VCaP (cell line): ENCODE data around the gene SLMAP.

ENCODE experiments used
- H3K27ac ChIP-seq: fragments of 450-650 bp; 2 replicates; pipeline ENCODE4 v1.5.1; 2017
- TF ChIP-seq, protein P1 (sequence below): fragments of 450-650 bp; conservative IDR thresholded peaks from 2 replicates; pipeline ENCODE4 v1.5.1; 2017; ENCODE audit warnings: mild to moderate bottlenecking, moderate library complexity

Gene SLMAP

DNA sequence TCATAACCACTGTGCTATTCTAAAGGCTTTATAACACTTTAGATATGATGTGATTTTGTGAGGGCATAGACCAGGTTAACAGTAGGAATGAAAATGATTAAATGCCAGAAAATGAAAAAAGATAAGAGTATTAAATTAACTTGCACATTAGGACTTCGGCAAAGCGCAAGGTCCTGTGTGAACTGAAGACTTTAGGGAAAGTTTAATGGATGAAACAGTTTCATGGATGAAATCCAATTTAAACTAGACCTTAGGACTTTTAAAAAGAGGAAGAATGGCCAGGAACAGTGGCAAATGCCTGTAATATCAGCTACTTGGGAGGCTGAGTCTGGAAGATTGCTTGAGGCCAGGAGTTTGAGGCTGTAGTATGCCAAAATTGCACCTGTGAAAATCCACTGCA is 8.7 kb downstream of the SLMAP start:
- TF ChIP-seq, protein P1, sequence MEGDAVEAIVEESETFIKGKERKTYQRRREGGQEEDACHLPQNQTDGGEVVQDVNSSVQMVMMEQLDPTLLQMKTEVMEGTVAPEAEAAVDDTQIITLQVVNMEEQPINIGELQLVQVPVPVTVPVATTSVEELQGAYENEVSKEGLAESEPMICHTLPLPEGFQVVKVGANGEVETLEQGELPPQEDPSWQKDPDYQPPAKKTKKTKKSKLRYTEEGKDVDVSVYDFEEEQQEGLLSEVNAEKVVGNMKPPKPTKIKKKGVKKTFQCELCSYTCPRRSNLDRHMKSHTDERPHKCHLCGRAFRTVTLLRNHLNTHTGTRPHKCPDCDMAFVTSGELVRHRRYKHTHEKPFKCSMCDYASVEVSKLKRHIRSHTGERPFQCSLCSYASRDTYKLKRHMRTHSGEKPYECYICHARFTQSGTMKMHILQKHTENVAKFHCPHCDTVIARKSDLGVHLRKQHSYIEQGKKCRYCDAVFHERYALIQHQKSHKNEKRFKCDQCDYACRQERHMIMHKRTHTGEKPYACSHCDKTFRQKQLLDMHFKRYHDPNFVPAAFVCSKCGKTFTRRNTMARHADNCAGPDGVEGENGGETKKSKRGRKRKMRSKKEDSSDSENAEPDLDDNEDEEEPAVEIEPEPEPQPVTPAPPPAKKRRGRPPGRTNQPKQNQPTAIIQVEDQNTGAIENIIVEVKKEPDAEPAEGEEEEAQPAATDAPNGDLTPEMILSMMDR = no peak
- H3K27ac ChIP-seq = no peak overlapping the region

GRCh38 chr3:57768595-57768994 is 12.5 kb downstream of the SLMAP start:
- TF ChIP-seq, protein P1 = no peak
- no peak overlapping the region for H3K27ac ChIP-seq

DNA sequence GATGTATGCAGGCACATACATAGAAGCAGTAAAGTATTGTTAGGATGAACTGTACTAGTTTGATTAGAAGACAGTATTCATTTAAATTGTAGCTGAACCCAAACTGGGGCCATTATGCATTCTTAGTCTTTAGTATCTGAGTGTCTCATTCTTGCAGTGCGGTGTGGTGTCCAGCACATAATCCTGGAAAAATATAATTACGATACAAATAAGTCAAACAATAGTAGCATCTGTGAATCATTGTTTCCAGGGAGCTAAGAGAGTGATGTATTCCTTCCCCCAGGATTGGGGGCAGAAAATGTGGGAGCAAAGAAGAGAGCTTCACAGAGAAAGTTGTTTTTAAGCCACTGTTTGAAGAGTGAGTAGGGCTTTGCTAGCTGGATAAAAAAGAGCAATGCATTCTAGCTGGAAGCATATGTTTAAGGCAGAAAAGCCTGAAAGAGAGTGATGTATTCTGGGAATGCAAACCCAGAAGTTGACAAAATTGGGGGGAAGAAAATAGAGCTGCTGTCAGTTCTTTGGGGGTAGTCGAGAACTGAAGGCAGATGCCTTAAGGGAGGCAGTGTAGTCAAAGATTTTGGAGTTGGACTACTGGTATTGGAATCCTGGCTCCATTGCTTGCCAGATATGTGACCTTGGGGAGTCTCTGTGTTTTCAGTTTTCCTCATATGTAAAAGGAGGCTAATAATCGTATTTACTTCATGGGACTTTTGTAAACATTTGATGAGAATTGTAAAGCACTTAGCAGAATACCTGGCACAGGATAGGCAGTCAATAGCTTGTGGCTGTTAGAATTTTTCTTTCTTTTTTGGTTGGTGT is 14.1 kb downstream of the SLMAP start:
- no peak overlapping the region for H3K27ac ChIP-seq

DNA sequence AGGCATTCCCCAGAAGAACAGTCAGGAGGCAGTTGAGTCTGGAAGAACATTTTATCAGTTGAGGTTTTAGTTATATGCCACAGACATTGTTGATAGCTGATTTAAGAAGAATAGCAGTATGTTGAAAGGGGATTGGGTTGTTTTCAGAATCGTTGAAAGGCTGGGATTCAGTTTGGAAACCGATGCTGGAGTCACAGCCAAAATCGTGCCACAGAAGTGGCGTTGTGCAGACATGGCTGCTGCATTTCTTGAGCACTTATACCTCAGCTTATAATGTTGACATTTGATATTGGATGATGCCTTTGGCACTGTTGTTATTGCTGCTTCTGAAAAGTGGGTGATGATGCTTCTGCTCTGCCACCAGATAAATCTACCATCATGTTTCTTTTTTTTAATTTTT is 16.1 kb downstream of the SLMAP start:
- TF ChIP-seq, protein P1 = no peak

More for the DNA sequence above, 14.1 kb downstream of the SLMAP start:
- TF ChIP-seq, protein P1 = no peak

GRCh38 chr3:57777774-57778173 is 21.7 kb downstream of the SLMAP start:
- no peak overlapping the region for H3K27ac ChIP-seq
- TF ChIP-seq, protein P1 = no peak

More for the DNA sequence above, 16.1 kb downstream of the SLMAP start:
- no peak overlapping the region for H3K27ac ChIP-seq

GRCh38 chr3:57778494-57778893 is 22.4 kb downstream of the SLMAP start:
- H3K27ac ChIP-seq = no peak overlapping the region
- TF ChIP-seq, protein P1 = no peak

DNA sequence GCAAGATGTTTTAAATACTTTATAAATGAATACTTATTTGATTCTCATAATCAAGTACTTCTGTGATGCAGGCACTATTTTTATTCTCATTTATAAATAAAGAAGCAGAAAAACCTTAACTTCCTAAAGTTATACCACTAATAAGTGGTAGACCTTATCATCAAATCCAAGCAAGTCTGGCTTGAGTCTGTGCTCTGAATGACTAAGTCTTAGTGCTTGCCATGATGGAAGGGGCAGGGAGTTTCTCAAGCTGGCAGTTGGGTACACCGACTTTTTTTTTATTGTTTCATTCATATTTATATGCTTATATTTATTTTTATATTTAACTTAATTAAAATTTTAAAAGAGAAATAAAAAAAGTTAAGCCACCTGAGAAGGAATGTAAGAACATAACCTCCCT is 23.6 kb downstream of the SLMAP start:
- TF ChIP-seq, protein P1 = no peak
- no peak overlapping the region for H3K27ac ChIP-seq
